HG03558 (cell line): ENCODE measurements around the gene PTCD2.
"Not testable (repeated sequence)": the region's sequence is repeated elsewhere in the genome, so short reads cannot be mapped to it uniquely, and the experiment has no call there.

ENCODE experiments used
- ATAC-seq: cut with Tn5 transposase; IDR thresholded peaks from one replicate; pipeline ENCODE4 v1.9.1; 2021; ENCODE audit warnings: moderate number of reproducible peaks; ENCODE audit not compliant: unreplicated experiment; ENCODE audit errors: extremely low read depth

PTCD2 gene

DNA sequence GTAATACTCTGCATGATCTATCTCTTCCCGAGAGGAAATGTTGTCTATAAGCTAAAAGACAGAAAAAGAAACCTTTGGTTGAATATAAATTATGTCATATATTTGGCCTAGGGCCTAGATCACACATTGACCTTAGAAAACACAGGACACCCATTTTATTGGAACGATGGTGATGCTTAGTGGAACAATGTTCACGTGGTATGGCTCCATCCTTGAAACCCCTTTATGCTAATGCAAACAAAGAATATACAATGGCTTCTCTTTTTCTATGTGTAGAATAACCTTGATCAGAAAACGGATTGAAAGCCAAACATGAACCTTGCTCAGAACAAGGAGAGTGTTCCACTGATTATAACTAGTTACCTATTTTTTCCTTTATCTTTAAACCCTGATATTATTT, 24.6 kb upstream of the PTCD2 start:
- no peak for ATAC-seq

DNA sequence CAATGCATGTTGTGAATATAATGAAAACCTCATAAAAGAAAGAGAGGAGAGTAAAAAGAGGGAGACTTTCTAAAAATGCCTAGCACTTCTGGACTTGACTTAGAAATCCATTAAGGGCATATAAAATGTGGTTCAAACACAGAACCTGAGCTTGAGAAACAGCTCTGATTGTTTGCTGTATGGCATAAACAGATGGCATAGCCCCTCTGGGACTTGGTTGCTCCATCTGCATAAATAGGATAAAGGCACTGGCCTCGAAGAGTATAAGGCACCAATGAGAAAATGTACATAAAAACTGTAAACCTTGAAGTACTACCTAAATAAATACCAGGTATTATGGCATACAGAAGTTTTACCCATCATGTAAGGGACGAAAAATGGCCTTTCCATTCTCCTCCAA, 23.9 kb upstream of the PTCD2 start:
- no peak for ATAC-seq

DNA sequence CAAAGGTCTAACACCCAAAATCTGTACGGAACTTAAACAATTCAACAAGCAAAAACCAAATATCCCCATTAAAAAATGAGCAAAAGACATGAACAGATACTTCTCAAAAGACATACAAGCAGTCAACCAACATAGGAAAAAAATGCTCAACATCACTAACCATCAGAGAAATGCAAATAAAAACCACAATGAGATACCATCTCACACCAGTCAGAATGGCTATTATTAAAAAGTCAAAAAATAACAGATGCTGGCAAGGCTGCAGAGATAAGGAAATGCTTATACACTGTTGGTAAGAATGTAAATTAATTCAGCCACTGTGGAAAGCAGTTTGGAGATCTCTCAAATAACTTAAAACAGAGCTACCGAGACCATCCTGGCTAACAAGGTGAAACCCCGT, 22.0 kb upstream of the PTCD2 start:
- ATAC-seq: not testable (repeated sequence)

DNA sequence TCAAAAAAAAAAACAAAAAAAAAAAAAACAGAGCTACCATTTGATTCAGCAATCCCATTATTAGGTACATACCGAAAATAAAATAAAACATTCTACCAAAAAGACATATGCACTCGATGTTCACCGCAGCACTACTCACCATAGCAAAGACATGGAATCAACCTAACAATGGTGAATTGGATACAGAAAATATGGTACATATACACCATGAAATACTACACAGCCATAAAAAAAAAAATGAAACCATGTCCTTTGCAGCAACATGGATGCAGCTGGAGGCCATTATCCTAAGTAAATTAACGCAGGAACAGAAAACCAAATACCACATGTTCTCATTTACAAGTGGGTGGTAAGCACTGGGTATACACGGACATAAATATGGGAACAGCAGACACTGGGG, 21.5 kb upstream of the PTCD2 start:
- ATAC-seq: no peak

DNA sequence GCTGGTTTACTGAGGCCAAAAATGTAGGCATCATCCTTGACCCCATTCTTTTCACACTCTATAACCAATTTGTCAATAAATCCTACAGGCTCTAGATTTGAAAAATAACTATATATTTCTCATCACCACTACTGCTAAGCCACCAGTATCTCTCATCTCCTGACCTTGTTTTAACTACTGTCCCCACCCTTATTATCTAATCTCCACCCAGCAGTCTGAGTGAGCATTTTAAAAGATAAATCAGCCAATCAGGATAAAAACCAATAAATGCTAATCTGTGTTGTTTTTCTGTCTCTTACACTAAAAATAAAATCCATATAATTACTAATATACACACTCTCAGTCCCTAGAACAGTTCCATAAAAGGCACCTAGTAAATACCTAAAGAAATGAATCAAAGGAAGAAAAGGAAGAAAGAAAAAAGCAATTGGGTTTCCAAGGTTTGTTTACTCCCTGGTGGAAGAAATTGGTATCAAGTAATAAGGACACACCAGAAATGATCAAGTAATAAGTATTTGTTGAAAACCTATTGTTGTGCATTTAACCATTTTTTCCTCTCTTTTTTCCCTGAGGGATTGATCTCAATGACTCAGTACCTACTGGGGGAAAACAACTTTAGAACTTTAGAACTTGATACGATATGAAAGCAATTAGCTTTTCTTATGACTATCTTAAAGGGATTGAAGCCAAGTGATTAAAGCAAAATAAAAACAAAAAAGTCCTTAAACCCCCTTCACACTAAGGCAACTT, 19.4 kb upstream of the PTCD2 start:
- ATAC-seq: no peak

DNA sequence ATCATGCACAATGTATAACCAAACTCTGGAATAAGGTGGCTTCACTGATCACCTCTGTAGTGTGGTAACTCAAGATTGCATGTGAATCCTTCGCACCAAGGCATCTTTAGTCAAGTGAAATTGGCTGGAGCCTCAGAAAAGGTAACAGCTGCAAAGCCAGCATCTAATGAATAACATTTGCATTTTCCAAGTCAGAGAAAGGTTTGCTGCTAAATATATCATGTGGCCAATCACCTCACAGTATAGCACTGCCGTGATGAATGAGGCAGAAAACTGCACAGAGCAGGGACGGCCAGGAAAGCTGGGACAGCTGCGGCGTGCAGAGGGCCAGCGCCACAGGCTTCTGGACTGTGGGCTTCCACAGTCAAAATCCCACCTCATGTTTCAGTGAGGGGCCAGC, 18.6 kb upstream of the PTCD2 start:
- ATAC-seq: peak; percentile 42

DNA sequence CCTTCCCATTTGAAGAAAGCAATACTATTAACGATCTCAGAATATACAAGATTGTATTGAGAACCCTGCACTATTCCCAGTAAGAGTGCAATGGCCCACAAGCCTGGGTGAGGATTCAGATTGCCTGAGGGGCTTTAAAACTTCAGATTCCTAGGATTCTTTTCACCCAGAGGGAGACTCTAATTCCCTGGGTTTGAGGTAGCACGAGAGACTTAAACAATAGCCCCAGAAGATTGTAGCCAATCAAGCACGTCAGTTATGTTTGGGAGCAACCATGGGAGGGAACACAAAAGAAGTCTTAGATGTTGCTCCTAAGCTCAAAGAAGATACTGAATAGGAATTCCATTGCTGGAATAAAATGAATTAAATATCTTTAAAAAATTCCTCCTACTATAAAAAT, 18.0 kb upstream of the PTCD2 start:
- no peak for ATAC-seq

DNA sequence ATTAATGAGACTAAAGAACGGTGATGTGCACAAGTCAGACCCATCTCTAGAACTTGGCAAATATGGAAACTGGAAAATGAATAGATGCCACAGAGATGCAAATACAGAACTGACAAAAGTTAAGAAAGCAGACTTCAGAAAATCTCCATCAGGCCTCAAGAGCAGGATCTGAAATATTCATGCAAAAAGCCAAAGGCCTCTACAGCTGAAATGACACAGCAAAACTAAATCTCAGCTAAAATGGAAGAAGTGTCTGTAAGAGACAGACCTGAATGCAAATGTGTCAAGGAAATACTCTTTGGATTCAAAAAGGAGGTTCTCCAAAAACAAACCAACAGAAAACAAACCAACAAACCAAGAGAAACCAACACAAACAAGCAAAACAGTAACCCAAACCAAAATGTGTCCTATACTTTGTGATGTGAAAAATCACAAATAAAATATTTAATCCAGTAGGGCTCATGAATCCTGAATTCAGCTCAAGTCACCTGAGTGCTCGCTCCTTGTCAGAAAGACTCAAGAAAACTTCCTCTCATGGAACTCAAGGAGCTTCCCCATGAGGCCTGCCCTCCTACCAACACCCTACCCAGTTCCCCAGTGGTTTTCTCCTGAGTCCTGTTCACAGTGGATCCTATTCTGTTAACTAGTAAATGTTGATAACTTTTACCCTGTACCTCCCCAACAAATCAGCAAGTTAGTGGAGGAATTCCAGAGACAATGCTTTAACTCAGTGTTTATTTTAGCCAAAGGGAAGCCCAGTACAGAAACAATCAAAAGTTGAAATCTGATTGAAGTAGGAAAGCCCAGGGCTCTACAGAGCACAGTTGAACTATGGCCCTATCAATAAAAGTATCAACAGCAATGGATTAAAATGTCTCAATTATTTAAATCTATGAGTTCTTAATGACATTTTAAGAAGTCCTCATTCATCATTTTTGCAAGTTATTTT, 14.7 kb upstream of the PTCD2 start:
- ATAC-seq: no peak

DNA sequence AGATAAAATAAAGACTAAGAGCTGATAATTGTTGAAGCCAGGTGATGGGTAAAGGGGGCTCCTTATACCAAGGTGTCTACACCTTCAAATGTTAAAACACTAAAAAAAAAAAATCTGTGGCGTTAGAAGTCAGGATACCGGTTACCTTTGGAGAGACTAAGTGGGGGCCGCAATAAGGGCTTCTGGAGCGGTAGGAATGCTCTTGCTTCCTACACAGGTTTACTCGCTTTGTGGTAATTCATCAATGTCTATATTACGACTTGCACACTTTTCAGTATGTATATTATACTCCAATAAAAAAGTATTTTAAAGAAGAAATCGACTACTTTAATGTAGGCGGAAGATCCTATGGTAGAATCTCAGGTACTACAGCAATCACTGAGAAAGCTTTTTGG, 12.6 kb upstream of the PTCD2 start:
- no peak for ATAC-seq

DNA sequence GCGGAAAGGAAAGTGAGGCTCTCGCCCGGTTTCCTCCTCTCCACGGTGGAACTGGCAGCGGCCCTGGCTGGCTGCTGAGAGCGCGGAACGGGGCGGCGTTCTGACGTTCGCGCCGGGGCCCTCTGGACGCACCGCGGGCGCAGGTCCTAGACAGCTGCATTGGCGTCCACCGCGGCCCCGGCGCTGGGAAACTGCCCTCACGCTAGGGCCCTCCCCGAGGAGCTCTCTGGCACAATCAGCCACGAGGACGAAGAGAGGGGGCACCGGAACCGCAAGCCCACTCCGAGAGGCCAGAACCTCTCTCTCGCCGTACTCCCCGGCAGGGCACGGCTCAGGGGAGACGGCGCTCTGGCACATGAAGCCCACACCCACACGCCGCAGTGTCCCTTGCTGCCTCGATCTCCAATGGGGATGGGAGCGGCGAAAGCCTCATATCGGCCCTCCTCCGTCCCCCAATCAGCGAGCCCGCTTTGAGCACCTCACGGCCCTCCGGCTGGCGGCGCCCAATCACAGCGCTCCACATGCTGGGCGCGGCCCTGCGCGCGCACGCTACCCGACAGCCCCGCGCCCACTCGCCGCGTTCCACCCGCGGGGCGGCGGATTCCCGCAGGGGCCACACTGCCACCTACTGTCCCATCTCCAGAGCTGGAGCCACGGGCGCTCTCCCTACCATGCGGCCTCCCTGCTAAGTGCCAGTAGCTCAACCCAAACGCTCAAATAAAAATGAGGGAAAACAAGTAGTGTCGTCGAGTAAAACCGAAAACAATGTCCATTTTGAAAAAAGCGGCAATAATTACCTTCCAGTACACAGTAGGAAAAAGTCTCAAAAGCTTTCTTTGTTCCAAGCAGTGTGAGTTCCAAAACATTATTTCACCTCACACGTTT, 12.0 kb upstream of the PTCD2 start:
- peak; percentile 77 for ATAC-seq

DNA sequence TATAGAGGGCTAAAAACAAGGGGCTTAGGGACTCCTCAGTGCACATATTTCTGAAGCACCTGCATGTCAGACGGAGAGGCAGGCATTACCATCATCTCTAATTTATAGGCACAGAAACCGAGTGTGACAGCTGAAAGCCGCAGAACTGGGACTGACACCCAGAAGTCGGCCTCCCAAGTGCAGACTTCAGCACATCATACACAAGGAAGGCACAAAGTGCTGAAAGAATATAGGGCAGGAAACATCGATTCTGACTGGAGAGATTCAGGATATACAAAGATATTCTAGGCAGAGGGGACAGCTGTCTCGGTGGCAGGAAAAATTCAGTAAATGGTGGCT, 11.4 kb upstream of the PTCD2 start:
- ATAC-seq: no peak

DNA sequence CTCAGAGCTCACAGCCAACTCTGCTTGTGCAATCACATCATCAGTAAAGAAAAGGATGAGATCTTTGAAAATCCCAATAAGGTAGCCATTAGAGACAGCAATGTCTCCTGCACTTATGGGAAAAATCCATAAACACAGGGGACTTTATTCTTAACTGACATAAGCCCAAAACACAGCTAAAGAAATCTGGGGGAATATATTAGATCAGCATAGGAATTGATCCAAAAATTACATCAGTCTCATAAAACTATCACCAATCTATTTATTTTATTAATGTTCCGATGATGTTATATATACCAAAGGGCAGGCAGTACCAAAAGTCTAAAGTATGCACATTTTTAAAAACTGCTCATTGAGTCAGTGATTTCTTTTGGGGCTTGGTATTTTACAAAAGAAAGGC, 7.0 kb upstream of the PTCD2 start:
- no peak for ATAC-seq

DNA sequence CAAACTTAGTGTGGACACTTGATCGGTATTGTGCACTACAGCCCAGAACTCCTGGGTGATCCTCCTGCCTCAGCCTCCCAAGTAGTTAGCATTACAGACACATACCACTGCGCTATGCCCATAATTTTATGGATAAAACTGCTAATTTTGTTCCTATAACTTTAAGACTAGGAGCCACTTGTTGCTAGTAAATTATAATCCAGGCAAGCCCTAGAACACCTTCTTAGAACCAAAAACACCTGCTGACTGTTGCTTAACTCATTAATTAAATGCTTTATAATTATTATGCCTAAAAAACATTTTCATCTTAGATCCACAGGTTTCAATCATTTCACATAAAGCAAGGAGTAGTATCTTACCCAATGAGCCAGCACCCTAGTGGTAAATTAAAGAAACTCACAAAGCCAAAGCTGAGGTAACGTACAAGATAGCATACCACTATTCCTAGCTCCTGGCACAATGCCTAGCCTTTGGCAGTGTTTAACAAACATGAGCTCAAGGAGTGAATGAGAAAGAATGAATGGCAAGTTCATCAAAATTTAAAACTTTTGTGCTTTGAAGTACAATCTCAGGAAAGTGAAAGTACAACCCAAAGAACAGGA, 5.5 kb upstream of the PTCD2 start:
- ATAC-seq: no peak

DNA sequence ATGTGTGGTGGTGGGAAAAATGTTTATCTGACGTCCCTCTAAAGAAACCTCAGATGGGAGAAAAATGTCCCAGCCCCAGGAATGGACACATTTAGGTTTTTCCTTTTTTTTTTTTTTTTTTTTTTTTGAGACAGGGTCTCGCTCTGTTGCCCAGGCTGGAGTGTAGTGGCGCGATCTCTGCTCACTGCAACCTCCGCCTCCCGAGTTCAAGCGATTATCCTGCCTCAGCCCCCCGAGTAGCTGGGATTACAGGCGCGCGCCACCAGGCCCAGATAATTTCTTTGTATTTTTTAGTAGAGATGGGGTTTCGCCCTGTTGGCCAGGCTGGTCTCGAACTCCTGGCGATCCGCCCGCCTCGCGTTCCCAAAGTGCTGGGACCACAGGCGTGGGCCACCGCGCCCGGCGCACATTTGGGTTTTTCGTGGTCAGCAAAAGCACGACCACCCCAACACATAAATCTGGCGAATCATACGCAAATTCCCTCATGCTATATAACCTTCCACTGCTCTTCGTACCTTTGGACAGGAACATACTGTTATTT, 668 bp upstream of the PTCD2 start:
- not testable (repeated sequence) for ATAC-seq

DNA sequence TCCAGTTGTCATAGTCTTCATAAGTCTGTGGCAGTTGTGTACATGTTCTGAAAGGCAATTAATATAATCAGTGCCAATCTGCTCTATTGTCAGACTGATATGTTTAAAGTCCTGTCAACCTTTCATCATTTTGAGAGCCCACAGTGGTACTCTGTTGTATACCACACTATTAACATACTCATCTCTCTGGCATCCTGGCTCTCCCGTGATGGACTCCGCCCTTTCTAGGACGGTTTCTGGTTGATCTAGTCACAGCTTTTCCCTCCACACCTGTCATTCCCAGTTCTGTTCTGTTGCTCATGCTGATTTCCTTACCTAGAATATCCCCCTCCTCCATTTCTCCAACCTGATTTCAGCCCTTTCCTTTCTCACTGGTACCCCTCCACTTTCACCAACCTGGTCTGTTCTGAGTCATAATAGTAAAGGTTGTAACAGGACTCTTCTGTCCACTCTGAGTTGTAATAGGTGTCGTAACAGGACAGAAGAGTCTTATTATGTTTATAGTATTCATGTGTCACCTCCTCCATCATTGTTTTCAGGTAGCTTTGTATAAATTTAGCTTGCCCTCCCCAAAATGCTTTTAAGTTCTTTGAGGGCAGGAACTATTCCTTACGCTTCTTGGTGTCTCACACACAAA, 4.1 kb downstream of the PTCD2 start:
- ATAC-seq: no peak

DNA sequence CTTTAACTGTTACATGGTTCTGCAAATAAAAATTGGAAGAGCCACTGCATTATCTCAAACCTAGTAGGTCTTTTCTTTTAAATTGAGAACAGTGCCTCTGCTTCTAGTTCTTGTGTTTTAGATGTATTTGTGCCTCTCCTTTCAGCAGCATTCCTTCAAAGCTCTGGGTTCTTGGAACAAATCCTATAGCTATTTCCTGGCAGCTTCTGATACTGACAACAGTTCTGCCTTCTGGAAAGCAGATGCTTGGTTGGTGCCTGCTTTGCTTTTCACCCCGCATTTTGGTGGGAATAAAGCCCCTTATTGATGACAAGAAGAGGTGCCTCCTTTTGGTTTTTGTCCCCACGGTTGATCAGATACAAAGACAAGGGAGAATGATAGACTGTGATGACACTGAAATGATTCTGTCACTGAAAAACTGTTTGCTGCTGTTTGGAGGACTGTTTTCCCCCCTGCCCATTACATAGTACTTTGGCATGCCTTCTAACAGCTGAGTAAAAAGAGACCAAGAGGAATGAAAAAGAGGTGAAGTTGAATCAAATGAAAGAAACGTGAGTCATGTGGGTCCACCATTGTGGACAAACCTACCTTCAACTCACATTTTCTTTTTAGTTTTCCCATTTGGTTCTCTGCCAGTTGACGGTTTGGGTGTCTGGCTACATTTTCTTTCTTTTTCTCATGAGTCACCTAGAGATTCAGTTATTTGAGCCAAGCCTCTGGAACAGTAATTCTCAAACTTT, 5.6 kb downstream of the PTCD2 start:
- no peak for ATAC-seq

DNA sequence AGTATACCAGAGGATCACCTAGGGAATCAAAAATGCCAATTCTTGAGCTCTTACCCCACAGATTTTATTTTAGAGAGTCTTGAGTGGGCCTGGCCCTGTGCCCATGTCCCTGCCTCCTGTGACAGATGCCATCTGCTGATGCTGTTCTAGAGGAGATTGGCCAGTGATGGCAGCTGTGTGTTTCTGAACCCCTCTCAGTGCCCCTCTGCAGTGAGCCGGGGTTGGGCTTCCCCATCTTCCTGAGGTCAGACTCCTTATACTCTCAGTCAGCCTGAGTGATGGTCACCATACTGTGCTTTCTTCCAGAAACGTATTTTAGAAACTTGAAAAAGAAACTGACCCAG, 6.1 kb downstream of the PTCD2 start:
- no peak for ATAC-seq

DNA sequence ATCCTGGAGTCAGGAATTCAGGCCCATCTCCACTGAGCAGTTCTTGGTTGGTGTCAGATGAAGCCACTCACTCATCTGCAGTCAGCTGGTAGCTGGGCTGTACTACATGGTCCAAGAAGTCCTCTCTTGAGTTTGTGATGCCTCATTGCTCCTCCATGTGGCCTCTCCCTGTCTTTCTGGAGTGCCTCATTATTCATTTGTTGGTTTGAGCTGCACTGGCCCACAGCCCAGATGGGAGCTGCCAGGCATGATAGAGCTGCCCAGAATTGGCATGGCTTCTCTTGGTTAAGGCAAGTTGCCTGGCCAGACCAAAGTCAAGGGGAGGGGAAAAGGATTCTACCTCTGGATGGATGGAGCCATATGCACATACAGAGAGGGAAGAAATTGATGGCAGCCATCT, 8.0 kb downstream of the PTCD2 start:
- ATAC-seq: no peak

DNA sequence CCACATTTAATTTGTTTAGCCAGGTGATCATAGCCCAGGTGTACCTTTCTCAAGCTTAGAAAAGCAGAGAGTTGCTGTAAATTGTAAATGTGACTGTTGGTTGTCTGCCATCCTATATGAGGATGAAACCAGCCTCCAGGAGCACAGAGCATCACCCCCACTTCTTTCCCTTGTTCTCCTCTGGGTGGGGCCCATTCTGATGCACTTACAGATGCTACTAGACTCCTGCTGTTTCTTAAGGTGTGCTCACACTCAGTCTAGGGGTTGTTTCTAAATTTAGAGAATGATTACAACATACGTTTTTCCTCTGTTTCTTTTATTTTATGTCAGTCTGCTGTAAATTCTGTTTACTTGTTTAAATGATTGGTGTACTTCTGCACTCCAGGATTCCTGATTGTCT, 10.5 kb downstream of the PTCD2 start:
- ATAC-seq: no peak
